HG03520 (cell line): ENCODE measurements around the gene CPLANE2.

Experiments
- ATAC-seq: cut with Tn5 transposase; IDR thresholded peaks from one replicate; pipeline ENCODE4 v1.9.1; 2021; ENCODE audit warnings: mild to moderate bottlenecking, moderate library complexity; ENCODE audit not compliant: unreplicated experiment

The CPLANE2 gene

DNA sequence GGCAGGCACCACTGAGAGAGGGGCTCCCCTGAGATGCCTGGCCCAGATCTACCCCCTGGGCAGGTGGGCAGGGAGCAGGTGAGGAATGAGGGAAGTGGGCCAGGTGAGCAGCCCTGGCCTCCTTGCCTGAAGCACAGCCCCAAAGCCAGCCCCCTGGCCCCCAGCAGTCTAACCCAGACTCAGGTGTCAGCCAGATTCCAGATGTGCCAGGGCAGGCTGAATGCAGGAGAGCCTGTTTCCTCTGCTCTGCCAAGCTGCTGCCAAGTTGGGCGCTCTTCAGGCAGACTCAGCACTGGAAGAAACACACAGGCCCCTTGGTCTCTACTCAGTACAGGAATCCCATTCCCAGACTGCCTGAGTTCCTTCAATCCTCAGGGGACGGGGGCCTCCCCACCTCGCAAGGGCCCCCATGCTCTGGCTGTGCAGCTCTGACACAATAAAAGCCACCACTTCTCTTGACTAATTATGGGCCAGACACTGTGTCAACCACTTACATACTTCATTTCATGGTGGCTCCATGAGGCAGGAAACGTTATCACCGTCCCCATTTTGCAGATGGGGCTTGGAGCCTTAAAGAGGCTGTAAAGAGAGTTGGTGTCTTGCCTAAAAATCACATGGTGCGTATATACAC lies 45.0 kb downstream of the CPLANE2 start:
- no peak for ATAC-seq

DNA sequence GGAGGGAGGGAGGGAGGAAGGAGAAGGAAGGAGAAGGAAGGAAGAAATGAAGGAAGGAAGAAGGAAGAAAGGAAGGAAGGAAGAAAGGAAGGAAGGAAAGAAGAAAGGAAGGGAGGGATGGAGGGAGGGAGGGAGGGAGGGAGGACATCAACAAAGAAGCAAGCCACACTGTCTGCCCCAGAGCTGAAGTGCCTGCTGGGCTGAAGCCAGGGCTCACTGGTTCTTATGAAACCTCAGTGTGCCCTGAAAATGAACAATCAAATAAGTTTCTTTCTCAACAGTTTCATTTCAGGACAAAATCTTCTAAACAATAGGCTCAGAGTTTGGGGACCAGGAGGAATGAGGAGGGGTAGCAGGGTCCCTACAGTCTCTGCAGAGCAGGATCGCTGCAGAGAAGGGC lies 45.7 kb downstream of the CPLANE2 start:
- no peak for ATAC-seq

DNA sequence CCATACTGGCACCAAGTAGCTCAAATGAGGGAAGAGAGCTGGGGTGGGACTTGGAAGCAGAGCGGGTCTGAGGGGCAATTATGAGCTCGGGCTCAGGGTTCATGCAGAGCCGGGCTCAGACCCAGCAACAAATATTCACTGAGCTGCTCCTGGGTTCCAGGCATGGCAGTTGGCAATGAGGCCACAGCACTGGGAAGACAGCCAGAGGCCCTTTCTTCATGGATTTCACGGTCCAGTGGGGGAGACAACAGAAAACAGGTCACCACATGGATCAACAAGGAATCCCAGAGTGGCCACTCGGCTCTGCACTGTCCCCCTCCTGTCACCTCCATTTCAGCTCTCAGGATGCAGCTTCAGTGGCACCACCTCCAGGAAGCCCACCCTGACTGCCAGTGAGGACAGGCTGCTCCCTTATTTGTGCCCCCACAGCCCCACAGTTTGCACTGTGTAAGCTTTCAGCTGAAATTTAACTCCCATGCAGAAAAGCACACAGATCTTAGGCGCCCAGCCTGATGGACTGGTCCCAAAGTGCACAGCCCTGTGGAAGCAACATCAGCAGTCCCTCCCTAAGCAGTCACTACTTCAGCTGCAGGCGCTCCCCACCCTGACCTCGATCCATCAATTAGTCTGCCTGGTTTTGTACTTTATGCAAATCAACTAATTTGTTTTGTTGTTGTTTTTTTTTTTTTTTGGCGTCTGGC lies 46.9 kb downstream of the CPLANE2 start:
- ATAC-seq = no peak

DNA sequence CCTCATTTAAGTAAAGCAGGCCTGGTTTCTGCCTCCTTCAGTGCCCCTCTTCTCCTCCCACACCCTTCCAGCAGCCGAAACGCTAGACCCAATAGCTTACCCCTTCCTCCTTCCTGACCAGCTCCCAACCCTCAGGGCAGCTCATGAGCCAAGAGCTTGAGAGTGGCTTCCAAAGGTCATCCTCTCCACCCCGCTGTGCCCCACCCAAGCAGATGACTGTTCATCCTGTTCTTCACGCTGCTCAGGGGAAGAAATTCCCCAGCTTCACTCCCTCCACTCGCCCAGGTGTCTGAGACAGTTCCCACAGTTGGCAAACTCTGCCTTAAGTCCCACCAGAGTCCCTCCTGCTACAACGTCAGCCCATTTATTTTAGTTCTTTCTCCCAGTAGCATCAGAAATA lies 48.0 kb downstream of the CPLANE2 start:
- no peak for ATAC-seq

DNA sequence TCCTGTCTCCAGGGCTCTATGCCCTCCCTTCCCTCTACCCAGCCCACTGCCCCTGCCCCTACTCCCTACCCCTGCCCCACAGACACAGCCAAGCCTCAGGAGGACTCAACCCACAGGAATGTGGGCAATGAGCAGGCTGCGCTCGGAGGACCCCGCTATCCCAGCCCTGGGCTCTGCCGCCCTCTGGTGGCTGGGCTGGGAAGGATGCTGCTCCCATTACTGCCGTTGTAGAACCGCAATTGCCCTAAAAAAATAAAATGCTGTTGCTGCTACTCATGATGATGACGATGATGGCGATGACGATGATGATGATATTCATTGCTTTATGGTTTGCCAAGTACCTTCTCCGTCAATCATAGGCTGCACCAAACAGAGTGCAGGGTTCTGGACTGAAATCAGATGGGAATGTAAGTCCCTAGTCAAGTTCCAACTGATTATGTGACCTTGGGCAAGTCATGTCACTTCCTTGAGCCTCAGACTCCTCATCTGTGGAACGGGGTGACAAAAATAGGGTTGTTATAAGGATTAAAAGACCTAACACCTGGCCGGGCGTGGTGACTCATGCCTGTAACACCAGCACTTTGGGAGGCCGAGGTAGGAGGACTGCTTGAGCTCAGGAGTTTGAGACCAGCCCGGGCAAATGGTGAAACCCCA lies 49.1 kb downstream of the CPLANE2 start:
- ATAC-seq = no peak

DNA sequence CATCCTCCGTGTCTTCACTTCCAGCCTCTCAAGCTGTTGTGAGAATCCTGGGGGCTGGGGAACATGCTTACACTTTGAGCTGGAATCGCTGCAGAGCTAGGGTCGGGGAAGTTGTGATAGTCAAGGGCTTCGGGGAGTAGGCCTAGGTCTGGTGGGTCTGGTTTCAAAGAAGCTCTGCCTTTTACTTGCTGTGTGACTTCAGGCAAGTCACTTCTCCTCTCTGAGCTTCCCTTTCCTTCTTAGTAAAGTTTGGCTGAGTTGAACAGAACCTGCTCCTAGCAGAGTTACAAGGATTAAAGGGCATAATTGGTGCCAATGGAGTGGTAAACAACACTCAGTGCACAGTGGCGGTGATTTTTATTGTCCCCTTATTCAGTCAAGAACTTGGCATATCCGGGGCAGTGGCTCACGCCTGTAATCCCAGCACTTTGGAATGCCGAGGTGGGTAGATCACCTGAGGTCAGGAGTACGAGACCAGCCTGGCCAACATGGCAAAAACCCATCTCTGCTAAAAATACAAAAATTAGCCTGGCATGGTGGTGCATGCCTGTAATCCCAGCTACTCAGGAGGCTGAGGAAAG lies 50.2 kb downstream of the CPLANE2 start:
- no peak for ATAC-seq

DNA sequence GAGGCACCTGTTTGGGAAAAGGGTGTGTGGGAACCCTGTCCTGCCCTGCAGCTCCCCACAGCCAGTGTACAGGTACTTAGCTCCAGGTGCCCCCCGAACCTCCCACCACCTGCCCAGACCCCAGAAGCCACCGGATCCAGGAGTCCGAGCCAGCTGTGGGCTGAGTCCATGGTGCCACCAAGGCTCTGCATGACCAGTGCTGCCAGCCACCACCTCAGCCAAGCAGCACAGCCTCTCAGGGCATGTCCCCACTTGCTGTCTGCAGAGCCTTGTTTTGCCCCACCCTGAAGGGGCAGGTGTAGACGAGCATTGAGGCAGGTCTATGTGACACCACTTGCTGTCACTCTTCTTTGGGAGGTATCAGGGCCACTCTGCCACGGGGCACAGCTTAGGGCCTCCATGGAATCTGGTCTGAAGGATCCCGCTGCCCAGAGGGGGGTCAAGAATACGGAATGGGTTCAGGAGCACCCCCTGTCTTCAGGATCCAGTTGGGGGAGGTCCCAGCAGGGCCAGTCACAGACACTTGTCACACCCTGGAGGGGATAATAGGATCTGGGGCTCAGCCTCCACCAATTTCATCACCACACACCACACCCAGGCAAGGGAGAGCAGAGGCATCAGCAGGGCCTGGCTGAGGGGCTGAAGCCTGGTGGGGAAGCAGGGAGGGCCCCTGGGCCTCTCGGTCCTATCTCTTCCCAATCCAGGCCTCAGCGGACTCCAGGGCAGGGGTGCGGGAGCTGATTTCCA lies 52.3 kb downstream of the CPLANE2 start:
- no peak for ATAC-seq

DNA sequence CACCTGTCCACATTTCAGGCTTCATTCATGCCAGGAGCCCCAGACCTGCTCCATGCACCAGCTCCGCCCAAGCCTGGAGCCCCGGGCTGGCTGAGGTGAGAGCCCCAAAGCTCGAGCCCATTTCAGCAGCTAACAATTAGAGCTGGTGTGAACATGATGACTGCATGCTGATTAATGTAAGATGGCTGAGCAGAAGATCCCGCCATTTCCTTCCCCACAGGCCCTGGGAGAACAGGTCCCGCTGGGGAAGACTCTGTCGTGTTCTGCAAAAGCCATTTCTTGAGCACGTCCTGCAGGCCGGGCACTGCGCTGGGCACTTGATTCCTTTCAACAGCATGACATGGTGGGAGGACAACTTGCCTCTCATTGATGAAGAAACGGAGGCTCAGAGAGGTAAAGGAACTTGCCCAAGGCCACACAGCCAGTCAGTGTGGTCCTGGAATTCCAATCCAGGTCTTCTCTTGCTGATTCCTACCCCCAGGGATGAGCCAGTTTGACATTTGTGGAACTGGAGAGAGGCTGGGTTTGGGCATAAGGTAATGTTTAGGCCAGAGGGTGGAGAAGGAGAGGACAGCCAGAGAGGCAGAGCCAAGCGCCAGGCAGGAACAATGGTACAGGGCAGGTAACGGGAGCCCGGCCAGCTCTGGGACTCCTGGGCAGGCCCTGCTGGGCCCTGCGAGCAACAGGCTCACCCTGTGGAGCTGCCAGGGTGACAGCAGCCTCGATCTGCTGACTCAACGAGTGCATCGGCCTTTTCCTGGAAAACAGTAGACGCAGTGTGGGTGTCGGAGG lies 53.0 kb downstream of the CPLANE2 start:
- no peak for ATAC-seq

DNA sequence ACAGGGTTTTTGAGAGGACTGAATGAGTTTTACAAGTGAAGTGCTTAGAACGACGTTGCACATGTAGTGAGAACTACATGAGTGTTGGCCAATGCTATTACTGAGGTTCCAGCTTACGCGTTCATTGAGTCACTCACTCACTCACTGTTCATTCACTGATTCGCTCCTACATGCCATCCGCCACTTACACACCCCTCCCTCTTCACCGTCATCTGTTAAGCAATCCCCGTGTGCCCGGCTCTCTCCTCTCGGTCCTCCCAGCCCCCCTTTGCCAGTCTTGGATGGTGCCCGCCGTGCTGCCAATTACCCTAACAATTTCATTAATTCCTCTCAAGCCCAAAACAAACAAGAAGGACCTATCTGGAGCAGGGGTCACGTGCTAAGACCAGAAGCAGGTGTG lies 53.8 kb downstream of the CPLANE2 start:
- no peak for ATAC-seq

DNA sequence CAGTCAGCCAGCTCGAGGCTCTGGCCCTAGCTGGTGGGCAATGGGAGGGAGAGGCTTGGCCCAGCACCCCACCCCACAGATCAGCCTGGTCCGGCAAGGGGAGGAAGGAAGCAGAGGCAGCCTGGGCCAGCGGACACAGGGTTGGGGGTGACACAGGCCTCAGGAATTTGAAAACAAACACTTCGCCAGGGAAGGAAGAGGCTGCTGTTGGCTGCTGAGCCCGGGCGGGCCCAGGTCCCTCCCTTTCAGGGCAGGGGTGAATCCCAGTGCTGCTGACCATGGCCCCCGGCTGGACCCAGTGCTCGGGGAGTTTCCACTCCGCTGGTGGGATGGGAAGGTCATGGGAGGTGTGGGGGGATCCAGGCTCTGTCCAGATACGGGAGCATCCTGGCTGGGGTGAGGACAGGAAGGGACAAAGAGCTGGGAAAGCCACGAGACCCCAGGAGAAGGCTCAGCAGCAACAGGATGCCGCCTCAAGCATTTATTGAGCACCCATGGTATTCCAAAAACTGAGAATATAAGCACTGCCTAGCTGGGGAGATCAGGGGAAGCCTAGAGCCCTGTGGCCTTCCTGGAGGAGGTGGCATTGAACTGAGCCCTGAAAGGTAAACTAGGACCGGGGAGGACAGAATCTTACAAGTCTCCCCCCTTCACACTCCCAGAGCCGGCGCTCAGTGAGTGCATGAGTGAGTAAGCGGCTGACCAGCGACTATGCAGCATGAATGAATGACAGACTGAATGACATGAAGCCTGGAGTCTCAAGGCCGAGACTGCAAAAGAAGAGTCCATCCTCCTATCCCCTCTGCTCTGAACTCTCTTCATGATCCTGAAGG lies 54.9 kb downstream of the CPLANE2 start:
- no peak for ATAC-seq
